GM18502 (cell line): ENCODE data around the gene GLT1D1.

Source experiments
- ATAC-seq: cut with Tn5 transposase; IDR thresholded peaks from one replicate; pipeline ENCODE4 v1.9.1; 2021; ENCODE audit warnings: mild to moderate bottlenecking; ENCODE audit not compliant: unreplicated experiment, poor library complexity

Gene GLT1D1

GRCh38 chr12:128989287-128989686, 136.0 kb downstream of the GLT1D1 start:
- ATAC-seq, result no peak

- ATAC-seq, result no peak
Measured at GRCh38 chr12:128991716-128992115, 138.4 kb downstream of the GLT1D1 start.

- no peak for ATAC-seq
Measured at GRCh38 chr12:128992116-128992515, 138.8 kb downstream of the GLT1D1 start.

GRCh38 chr12:128992550-128992949, 139.3 kb downstream of the GLT1D1 start:
- ATAC-seq, result no peak

GRCh38 chr12:128994856-128995255, 141.6 kb downstream of the GLT1D1 start:
- no peak for ATAC-seq

GRCh38 chr12:128995619-128996018, 142.3 kb downstream of the GLT1D1 start:
- ATAC-seq, result no peak

- no peak for ATAC-seq
Measured at GRCh38 chr12:129001826-129002225, 148.5 kb downstream of the GLT1D1 start.

GRCh38 chr12:129002427-129002826, 149.1 kb downstream of the GLT1D1 start:
- no peak for ATAC-seq

GRCh38 chr12:129005416-129005815, 152.1 kb downstream of the GLT1D1 start:
- ATAC-seq, result no peak

GRCh38 chr12:129005829-129006228, 152.6 kb downstream of the GLT1D1 start:
- no peak for ATAC-seq

GRCh38 chr12:129009833-129010622, 156.8 kb downstream of the GLT1D1 start:
- ATAC-seq, result no peak

- ATAC-seq, result no peak
Measured at GRCh38 chr12:129016159-129016558, 162.9 kb downstream of the GLT1D1 start.

- no peak for ATAC-seq
Measured at GRCh38 chr12:129025055-129025454, 171.8 kb downstream of the GLT1D1 start.

- no peak for ATAC-seq
Measured at GRCh38 chr12:129028844-129029243, 175.6 kb downstream of the GLT1D1 start.
